Measurements from ENCODE around the gene CCDC33.
"Not testable (repeated sequence)": the region's sequence is repeated elsewhere in the genome, so short reads cannot be mapped to it uniquely, and the experiment has no call there.

CCDC33 gene

GRCh38 chr15:74351670-74352069 is 115.5 kb downstream of the CCDC33 start:
- no peaks in the 10 kb centered on the region for H3K9me3 ChIP-seq (replicated peaks; ENCODE audit: insufficient read depth, low read length)
- no peaks in the 10 kb centered on the region for H3K9me2 ChIP-seq (replicated peaks; ENCODE audit: insufficient read depth, low read length)
- no peak for DNase-seq
- TF ChIP-seq EZH2 (optimal IDR thresholded peaks at IDR 0.05; ENCODE audit: low read depth, low read length), result no peak
- TF ChIP-seq EZH2phosphoT487 (IDR thresholded peaks at IDR 0.05; ENCODE audit: low read length), result no peak
- no peak for TF ChIP-seq CTCF (IDR thresholded peaks at IDR 0.05; ENCODE audit: low read length)
- no peaks in the 10 kb centered on the region for H3K79me2 ChIP-seq (ENCODE audit: low read length)
- H3K27me3 ChIP-seq (replicated peaks; ENCODE audit: insufficient read depth, low read length), result no peaks in the 10 kb centered on the region
- no peak overlapping the region for H3K9ac ChIP-seq (ENCODE audit: low read length)
- no peak overlapping the region for H3K4me3 ChIP-seq (ENCODE audit: low read length)
- no peaks in the 10 kb centered on the region for H4K20me1 ChIP-seq (ENCODE audit: insufficient read depth, low read length)
- no peak overlapping the region for H2AFZ ChIP-seq (ENCODE audit: low read length)
- no peaks in the 10 kb centered on the region for H3K36me3 ChIP-seq (replicated peaks; ENCODE audit: insufficient read depth, low read length)
- H3K4me2 ChIP-seq (ENCODE audit: low read depth, low read length), result no peak overlapping the region
- no peaks in the 10 kb centered on the region for H3K4me1 ChIP-seq (ENCODE audit: low read length)
- no peak overlapping the region for H3K27ac ChIP-seq (ENCODE audit: low read length)
- H3F3A ChIP-seq (ENCODE audit: insufficient read depth, low read length), result no peaks in the 10 kb centered on the region

- Histone ChIP-seq H3F3A (ENCODE audit: insufficient read depth, low read length) (no peaks in the 10 kb centered on the region), H3K4me1 (ENCODE audit: low read length) (no peaks in the 10 kb centered on the region), H3K9ac (ENCODE audit: low read length) (no peak overlapping the region), H3K27me3 (replicated peaks; ENCODE audit: insufficient read depth, low read length) (no peaks in the 10 kb centered on the region), H2AFZ (ENCODE audit: low read length) (no peak overlapping the region), H3K79me2 (ENCODE audit: low read length) (no peaks in the 10 kb centered on the region), H3K36me3 (replicated peaks; ENCODE audit: insufficient read depth, low read length) (no peaks in the 10 kb centered on the region), H4K20me1 (ENCODE audit: insufficient read depth, low read length) (no peaks in the 10 kb centered on the region), H3K4me2 (ENCODE audit: low read depth, low read length) (no peak overlapping the region), H3K9me3 (replicated peaks; ENCODE audit: insufficient read depth, low read length) (no peaks in the 10 kb centered on the region), H3K27ac (ENCODE audit: low read length) (no peak overlapping the region), H3K9me2 (replicated peaks; ENCODE audit: insufficient read depth, low read length) (no peaks in the 10 kb centered on the region), H3K4me3 (ENCODE audit: low read length) (no peak overlapping the region)
- TF ChIP-seq EZH2phosphoT487 (IDR thresholded peaks at IDR 0.05; ENCODE audit: low read length) (no peak), CTCF (IDR thresholded peaks at IDR 0.05; ENCODE audit: low read length) (no peak), EZH2 (optimal IDR thresholded peaks at IDR 0.05; ENCODE audit: low read depth, low read length) (no peak)
- no peak for DNase-seq
These were observed 116.3 kb downstream of the CCDC33 start for GRCh38 chr15:74352393-74352910.

- H3K9me2 ChIP-seq (replicated peaks; ENCODE audit: insufficient read depth, low read length); H3K4me2 ChIP-seq (ENCODE audit: low read depth, low read length); H3K79me2 ChIP-seq (ENCODE audit: low read length); H3K4me3 ChIP-seq (ENCODE audit: low read length); DNase-seq; H3K4me1 ChIP-seq (ENCODE audit: low read length); H3K9me3 ChIP-seq (replicated peaks; ENCODE audit: insufficient read depth, low read length); H3K27ac ChIP-seq (ENCODE audit: low read length); H3K36me3 ChIP-seq (replicated peaks; ENCODE audit: insufficient read depth, low read length); H3F3A ChIP-seq (ENCODE audit: insufficient read depth, low read length); H3K27me3 ChIP-seq (replicated peaks; ENCODE audit: insufficient read depth, low read length); H3K9ac ChIP-seq (ENCODE audit: low read length); H4K20me1 ChIP-seq (ENCODE audit: insufficient read depth, low read length); H2AFZ ChIP-seq (ENCODE audit: low read length): not testable (repeated sequence)
These were observed 117.9 kb downstream of the CCDC33 start for GRCh38 chr15:74353992-74354391.

- H3K4me3 ChIP-seq (ENCODE audit: low read length); H3K27me3 ChIP-seq (replicated peaks; ENCODE audit: insufficient read depth, low read length); H3K9me3 ChIP-seq (replicated peaks; ENCODE audit: insufficient read depth, low read length); H2AFZ ChIP-seq (ENCODE audit: low read length); H3K4me2 ChIP-seq (ENCODE audit: low read depth, low read length); H3K36me3 ChIP-seq (replicated peaks; ENCODE audit: insufficient read depth, low read length); H4K20me1 ChIP-seq (ENCODE audit: insufficient read depth, low read length); H3K4me1 ChIP-seq (ENCODE audit: low read length); H3K79me2 ChIP-seq (ENCODE audit: low read length); H3K9ac ChIP-seq (ENCODE audit: low read length); H3K27ac ChIP-seq (ENCODE audit: low read length); H3F3A ChIP-seq (ENCODE audit: insufficient read depth, low read length); DNase-seq; H3K9me2 ChIP-seq (replicated peaks; ENCODE audit: insufficient read depth, low read length): not testable (repeated sequence)
These were observed 119.9 kb downstream of the CCDC33 start for GRCh38 chr15:74356050-74356449.

- H3K36me3 ChIP-seq (replicated peaks; ENCODE audit: insufficient read depth, low read length); H4K20me1 ChIP-seq (ENCODE audit: insufficient read depth, low read length); DNase-seq; H3K9ac ChIP-seq (ENCODE audit: low read length); H3K4me3 ChIP-seq (ENCODE audit: low read length); H3K4me2 ChIP-seq (ENCODE audit: low read depth, low read length); H3K4me1 ChIP-seq (ENCODE audit: low read length); H3K79me2 ChIP-seq (ENCODE audit: low read length); H3F3A ChIP-seq (ENCODE audit: insufficient read depth, low read length); H3K27ac ChIP-seq (ENCODE audit: low read length); H2AFZ ChIP-seq (ENCODE audit: low read length); H3K9me3 ChIP-seq (replicated peaks; ENCODE audit: insufficient read depth, low read length); H3K27me3 ChIP-seq (replicated peaks; ENCODE audit: insufficient read depth, low read length); H3K9me2 ChIP-seq (replicated peaks; ENCODE audit: insufficient read depth, low read length): not testable (repeated sequence)
These were observed 121.4 kb downstream of the CCDC33 start for GRCh38 chr15:74357514-74357913.

GRCh38 chr15:74359376-74359775 is 123.2 kb downstream of the CCDC33 start:
- not testable (repeated sequence) for H3K9ac ChIP-seq (ENCODE audit: low read length); H3K36me3 ChIP-seq (replicated peaks; ENCODE audit: insufficient read depth, low read length); H3K27ac ChIP-seq (ENCODE audit: low read length); H3K4me2 ChIP-seq (ENCODE audit: low read depth, low read length); H3K9me2 ChIP-seq (replicated peaks; ENCODE audit: insufficient read depth, low read length); H3K9me3 ChIP-seq (replicated peaks; ENCODE audit: insufficient read depth, low read length); H3K79me2 ChIP-seq (ENCODE audit: low read length); H3K4me3 ChIP-seq (ENCODE audit: low read length); H3K27me3 ChIP-seq (replicated peaks; ENCODE audit: insufficient read depth, low read length); H3K4me1 ChIP-seq (ENCODE audit: low read length); H2AFZ ChIP-seq (ENCODE audit: low read length); H3F3A ChIP-seq (ENCODE audit: insufficient read depth, low read length); H4K20me1 ChIP-seq (ENCODE audit: insufficient read depth, low read length); DNase-seq
